H9 (cell line): ENCODE measurements around the gene PIN4. TPM values are rescaled to one million over a fixed set of nuclear protein-coding genes. Genes with fewer than 3 reads are reported as not detected.
A peak's percentile ranks its signal among the peaks of the same experiment; 100 is the strongest.

Experiments used
- DNase-seq: peaks from one replicate; pipeline ENCODE4 v3.0.0-alpha.2; 2017
- H2AFZ ChIP-seq: one replicate; pipeline ENCODE4 v1.6.1; 2013; ENCODE audit warnings: mild to moderate bottlenecking, low read length, control low read depth, moderate library complexity
- H2AK5ac ChIP-seq: 2 replicates; pipeline ENCODE4 v1.6.1; 2013; ENCODE audit warnings: low read length, control low read depth, mixed read lengths; ENCODE audit not compliant: insufficient read length
- H2BK120ac ChIP-seq: one replicate; pipeline ENCODE4 v1.6.1; 2013; ENCODE audit warnings: low read depth, mild to moderate bottlenecking, low read length, control low read depth, inconsistent platforms; ENCODE audit not compliant: poor library complexity, severe bottlenecking
- H2BK12ac ChIP-seq: 2 replicates; pipeline ENCODE4 v1.6.1; 2013; ENCODE audit warnings: low read length, control low read depth, mixed read lengths, low read depth; ENCODE audit not compliant: insufficient read length
- H2BK15ac ChIP-seq: 2 replicates; pipeline ENCODE4 v1.6.1; 2013; ENCODE audit warnings: low read depth, low read length, control low read depth
- H2BK20ac ChIP-seq: one replicate; pipeline ENCODE4 v1.6.1; 2013; ENCODE audit warnings: low read depth, mild to moderate bottlenecking, low read length, control low read depth, inconsistent platforms; ENCODE audit not compliant: poor library complexity, severe bottlenecking
- H2BK5ac ChIP-seq: 2 replicates; pipeline ENCODE4 v1.6.1; 2013; ENCODE audit warnings: low read length, control low read depth, mixed read lengths; ENCODE audit not compliant: insufficient read length
- H3K14ac ChIP-seq: 2 replicates; pipeline ENCODE4 v1.6.1; 2013; ENCODE audit warnings: low read length, control low read depth; ENCODE audit not compliant: insufficient read depth
- H3K18ac ChIP-seq: 2 replicates; pipeline ENCODE4 v1.6.1; 2013; ENCODE audit warnings: low read depth, mild to moderate bottlenecking, mixed read lengths, low read length, control low read depth; ENCODE audit not compliant: insufficient read length
- H3K23ac ChIP-seq: 2 replicates; pipeline ENCODE4 v1.6.1; 2013; ENCODE audit warnings: low read length, control low read depth, mixed read lengths, low read depth; ENCODE audit not compliant: insufficient read length
- H3K23me2 ChIP-seq: 2 replicates; pipeline ENCODE4 v1.6.1; 2013; ENCODE audit warnings: low read depth, mild to moderate bottlenecking, mixed read lengths, low read length, control low read depth; ENCODE audit not compliant: insufficient read length, poor library complexity, severe bottlenecking
- H3K27ac ChIP-seq: 2 replicates; pipeline ENCODE4 v1.5.1; 2013; ENCODE audit warnings: low read length, control low read depth, mixed read lengths, low read depth; ENCODE audit not compliant: insufficient read length
- H3K27me3 ChIP-seq: 2 replicates; pipeline ENCODE4 v1.6.1; 2013; ENCODE audit warnings: low read length, control low read depth, inconsistent platforms; ENCODE audit not compliant: insufficient read depth
- H3K4ac ChIP-seq: 2 replicates; pipeline ENCODE4 v1.6.1; 2013; ENCODE audit warnings: low read depth, mild to moderate bottlenecking, control low read depth, inconsistent platforms, low read length, moderate library complexity
- H3K4me1 ChIP-seq: 2 replicates; pipeline ENCODE4 v1.6.1; 2013; ENCODE audit warnings: low read length, control low read depth, inconsistent platforms; ENCODE audit not compliant: insufficient read depth
- H3K4me2 ChIP-seq: 2 replicates; pipeline ENCODE4 v1.6.1; 2013; ENCODE audit warnings: low read length, control low read depth, mixed read lengths; ENCODE audit not compliant: insufficient read length, insufficient read depth
- H3K56ac ChIP-seq: 2 replicates; pipeline ENCODE4 v1.6.1; 2013; ENCODE audit warnings: low read depth, mild to moderate bottlenecking, mixed read lengths, low read length, control low read depth; ENCODE audit not compliant: insufficient read length
- H3K79me1 ChIP-seq: 2 replicates; pipeline ENCODE4 v1.6.1; 2013; ENCODE audit warnings: low read depth, mild to moderate bottlenecking, moderate library complexity, low read length, control low read depth, inconsistent platforms; ENCODE audit not compliant: insufficient read depth, poor library complexity, severe bottlenecking
- H3K79me2 ChIP-seq: 2 replicates; pipeline ENCODE4 v1.6.1; 2013; ENCODE audit warnings: low read length, control low read depth, inconsistent platforms; ENCODE audit not compliant: insufficient read depth
- H3K9ac ChIP-seq: 2 replicates; pipeline ENCODE4 v1.6.1; 2013; ENCODE audit warnings: low read length, control low read depth, mixed read lengths; ENCODE audit not compliant: insufficient read length; ENCODE audit errors: extremely low read depth
- H3K9me3 ChIP-seq: one replicate; pipeline ENCODE4 v1.6.1; 2013; ENCODE audit warnings: low read depth, low read length, inconsistent platforms; ENCODE audit not compliant: control insufficient read depth
- H3T11ph ChIP-seq: one replicate; pipeline ENCODE4 v1.6.1; 2013; ENCODE audit warnings: mild to moderate bottlenecking, low read length, control low read depth, inconsistent platforms
- H4K20me1 ChIP-seq: one replicate; pipeline ENCODE4 v1.6.1; 2013; ENCODE audit not compliant: control insufficient read depth, insufficient read length, insufficient read depth
- H4K5ac ChIP-seq: 2 replicates; pipeline ENCODE4 v1.6.1; 2013; ENCODE audit warnings: low read depth, mild to moderate bottlenecking, mixed read lengths, low read length, control low read depth; ENCODE audit not compliant: insufficient read length
- H4K8ac ChIP-seq: replicated peaks from 2 replicates; pipeline ENCODE4 v1.6.1; 2013; ENCODE audit warnings: low read length, control low read depth, mixed read lengths, low read depth; ENCODE audit not compliant: insufficient read length
- H4K91ac ChIP-seq: 2 replicates; pipeline ENCODE4 v1.6.1; 2013; ENCODE audit warnings: low read depth, mild to moderate bottlenecking, moderate library complexity, mixed read lengths, low read length, control low read depth; ENCODE audit not compliant: insufficient read length
- H3K27ac Mint-ChIP-seq, 3 experiments: 2 replicates in 2 of 3; 3 replicates in 1 of 3; pipeline ENCODE4 v1.8.0; 2020 to 2021; ENCODE audit warnings: mixed read lengths in 3 of 3, mild to moderate bottlenecking in 1 of 3, moderate library complexity in 1 of 3
- H3K27me3 Mint-ChIP-seq: 2 replicates; pipeline ENCODE4 v1.8.0; 2021; ENCODE audit warnings: low read depth, mild to moderate bottlenecking, moderate library complexity, mixed read lengths
- H3K36me3 Mint-ChIP-seq, 3 experiments: 2 replicates in 2 of 3; 3 replicates in 1 of 3; pipeline ENCODE4 v1.8.0; 2020 to 2021; ENCODE audit warnings: low read depth in 3 of 3, mixed read lengths in 3 of 3; ENCODE audit not compliant: insufficient read depth in 1 of 3
- H3K4me1 Mint-ChIP-seq, 2 experiments: 2 replicates each; pipeline ENCODE4 v1.8.0; 2020; ENCODE audit warnings: mixed read lengths in 2 of 2
- H3K4me3 Mint-ChIP-seq, 2 experiments: 2 replicates in 1 of 2; 3 replicates in 1 of 2; pipeline ENCODE4 v1.8.0; 2020 to 2021; ENCODE audit warnings: mild to moderate bottlenecking in 2 of 2, mixed read lengths in 2 of 2, moderate library complexity in 1 of 2
- H3K9me3 Mint-ChIP-seq, 2 experiments: 2 replicates in 1 of 2; 3 replicates in 1 of 2; pipeline ENCODE4 v1.8.0; 2020; ENCODE audit warnings: mild to moderate bottlenecking in 2 of 2, mixed read lengths in 2 of 2, moderate library complexity in 1 of 2
- CTCF ChIP-seq: fragments of 200-600 bp; sonication (generic); conservative IDR thresholded peaks from 3 replicates; pipeline ENCODE4 v1.8.0; 2021; ENCODE audit warnings: antibody characterized with exemption, mild to moderate bottlenecking
- WGBS: extraction: QIAGEN DNeasy Blood & Tissue Kit; methylation state at CpG from one replicate; pipeline ENCODE4 v1.1.7; 2013; ENCODE audit warnings: missing lambda C conversion rate, low lambda C conversion rate, mixed read lengths; ENCODE audit not compliant: insufficient read length; ENCODE audit errors: extremely low coverage; 5-methylcytosine and 5-hydroxymethylcytosine counted together
- total RNA-seq: library from RNA; stranded (reverse); gene quantifications from 2 replicates; pipeline ENCODE4 v1.2.1, GENCODE V29; 2021

The PIN4 gene
- total RNA-seq, 1 experiment from 2014 or later, result 16.3 TPM

DNA sequence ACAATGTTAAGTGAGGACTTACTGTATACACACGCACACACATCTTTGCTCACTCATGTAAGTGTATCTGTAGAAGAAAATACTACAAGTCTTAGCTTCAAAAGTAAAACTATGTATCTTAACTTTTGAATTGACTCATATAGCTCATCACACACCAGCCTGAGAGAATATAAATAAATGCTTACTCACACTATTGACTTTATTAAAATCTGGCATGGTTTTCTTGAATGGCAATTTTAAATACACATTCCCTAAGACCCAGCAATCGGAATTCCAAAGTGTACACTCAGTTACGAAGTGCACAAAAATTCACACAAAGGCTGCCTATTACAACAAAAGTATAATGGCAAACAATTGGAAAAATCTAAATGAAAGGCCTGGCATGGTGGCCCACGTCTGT, 55.3 kb downstream of the PIN4 start:
- H3K9me3 ChIP-seq, result peaks cover under 1% of the 10 kb centered on the region
- H2BK12ac ChIP-seq, result no peak overlapping the region
- H3K4ac ChIP-seq, result no peak overlapping the region
- no peak overlapping the region for H3K27ac ChIP-seq
- H4K8ac ChIP-seq, result no peak overlapping the region
- H3K9ac ChIP-seq, result no peak overlapping the region
- H3K27ac Mint-ChIP-seq, result no peak overlapping the region
- no peak overlapping the region for H3K23ac ChIP-seq
- H4K91ac ChIP-seq, result no peak overlapping the region
- H3K56ac ChIP-seq, result no peak overlapping the region
- H3K27me3 Mint-ChIP-seq, result no peaks in the 10 kb centered on the region; the same call in 1 of the 2 replicates
- peaks cover 3% of the 10 kb centered on the region for H3K23me2 ChIP-seq
- no CpG with 5 or more reads among the region's 4 CpGs for WGBS
- no peaks in the 10 kb centered on the region for H4K20me1 ChIP-seq
- no peak overlapping the region for H3K18ac ChIP-seq
- peaks cover 4% of the 10 kb centered on the region; the same call in 1 of the 2 replicates for H3K79me2 ChIP-seq
- no peaks in the 10 kb centered on the region for H3K4me1 ChIP-seq
- no peak for TF ChIP-seq CTCF
- no peak overlapping the region for H2AFZ ChIP-seq
- H2BK15ac ChIP-seq, result no peak overlapping the region
- no peak overlapping the region for H4K5ac ChIP-seq
- DNase-seq, result no peak
- H3K4me3 Mint-ChIP-seq, result peak overlapping the region; percentile 7 to 17; a peak in 1 of 5 replicates
- no peak overlapping the region for H2AK5ac ChIP-seq
- H3K4me1 Mint-ChIP-seq, result peaks cover 0 to 6% of the 10 kb centered on the region in 2 experiments; a peak in 2 of 4 replicates
- H3K79me1 ChIP-seq, result no peaks in the 10 kb centered on the region
- no peak overlapping the region for H3K14ac ChIP-seq
- no peak overlapping the region for H2BK120ac ChIP-seq
- peaks cover 34 to 50% (median 44%) of the 10 kb centered on the region in 3 experiments for H3K36me3 Mint-ChIP-seq
- H3T11ph ChIP-seq, result no peak overlapping the region
- peaks cover 64 to 75% of the 10 kb centered on the region in 2 experiments for H3K9me3 Mint-ChIP-seq
- H2BK20ac ChIP-seq, result no peak overlapping the region
- no peak overlapping the region for H2BK5ac ChIP-seq
- no peaks in the 10 kb centered on the region for H3K27me3 ChIP-seq
- H3K4me2 ChIP-seq, result no peak overlapping the region
